Islet of Langerhans (tissue), 1 donor: ENCODE data around the gene CYBC1.

Experiments
- FAIRE-seq: peaks from one replicate; lab custom pipeline; 2011; peaks lifted over from hg19 to GRCh38; lab: Jason Lieb, UNC

The CYBC1 gene

GRCh38 chr17:82447876-82448275 lies 2.7 kb downstream of the CYBC1 start:
- no peak for FAIRE-seq

GRCh38 chr17:82446649-82447048 lies 3.9 kb downstream of the CYBC1 start:
- FAIRE-seq, result no peak

GRCh38 chr17:82446124-82446523 lies 4.4 kb downstream of the CYBC1 start:
- FAIRE-seq, result no peak

GRCh38 chr17:82445542-82445941 lies 5.0 kb downstream of the CYBC1 start:
- no peak for FAIRE-seq

GRCh38 chr17:82444941-82445521 lies 5.5 kb downstream of the CYBC1 start:
- FAIRE-seq, result no peak

- FAIRE-seq, result no peak
These were observed 6.2 kb downstream of the CYBC1 start for GRCh38 chr17:82444284-82444893.

- no peak for FAIRE-seq
These were observed 6.9 kb downstream of the CYBC1 start for GRCh38 chr17:82443465-82444283.

- FAIRE-seq, result no peak
These were observed 7.7 kb downstream of the CYBC1 start for GRCh38 chr17:82442643-82443464.

GRCh38 chr17:82441691-82442487 lies 8.7 kb downstream of the CYBC1 start:
- no peak for FAIRE-seq

- FAIRE-seq, result no peak
These were observed 9.4 kb downstream of the CYBC1 start for GRCh38 chr17:82440991-82441627.

GRCh38 chr17:82440469-82440981 lies 10.0 kb downstream of the CYBC1 start:
- FAIRE-seq, result no peak

- FAIRE-seq, result no peak
These were observed 10.7 kb downstream of the CYBC1 start for GRCh38 chr17:82439829-82440365.

- no peak for FAIRE-seq
These were observed 11.2 kb downstream of the CYBC1 start for GRCh38 chr17:82439194-82439828.

- no peak for FAIRE-seq
These were observed 12.0 kb downstream of the CYBC1 start for GRCh38 chr17:82438401-82439193.

GRCh38 chr17:82437325-82437668 lies 13.3 kb downstream of the CYBC1 start:
- FAIRE-seq, result no peak

GRCh38 chr17:82436601-82437324 lies 13.8 kb downstream of the CYBC1 start:
- FAIRE-seq, result no peak

- FAIRE-seq, result no peak
These were observed 14.7 kb downstream of the CYBC1 start for GRCh38 chr17:82435601-82436583.

- no peak for FAIRE-seq
These were observed 15.4 kb downstream of the CYBC1 start for GRCh38 chr17:82435103-82435502.
